ACC112 (cell line): ENCODE measurements around the gene RAD51D.
"Not testable (repeated sequence)": the region's sequence is repeated elsewhere in the genome, so short reads cannot be mapped to it uniquely, and the experiment has no call there.

Experiments
- H2AFZ ChIP-seq: fragments of 200-600 bp; sonication (generic); one replicate; pipeline ENCODE4 v1.6.0; 2017; ENCODE audit warnings: antibody characterized with exemption, low read length; ENCODE audit not compliant: unreplicated experiment
- H3K27ac ChIP-seq: fragments of 200-600 bp; sonication (generic); 2 replicates; pipeline ENCODE4 v1.5.1; 2014; ENCODE audit warnings: low read depth, mild to moderate bottlenecking, antibody characterized with exemption, low read length, moderate library complexity
- H3K27me3 ChIP-seq: fragments of 200-600 bp; sonication (generic); 2 replicates; pipeline ENCODE4 v1.6.1; 2014; ENCODE audit warnings: mild to moderate bottlenecking, antibody characterized with exemption, low read length, moderate library complexity, mixed read lengths; ENCODE audit not compliant: insufficient read depth
- H3K36me3 ChIP-seq: fragments of 200-600 bp; sonication (generic); 2 replicates; pipeline ENCODE4 v1.6.1; 2016; ENCODE audit warnings: mild to moderate bottlenecking, antibody characterized with exemption, low read length, moderate library complexity, mixed read lengths; ENCODE audit not compliant: insufficient read depth
- H3K4me1 ChIP-seq: fragments of 200-600 bp; sonication (generic); one replicate; pipeline ENCODE4 v1.6.1; 2016; ENCODE audit warnings: low read length, mixed read lengths; ENCODE audit not compliant: insufficient read depth, unreplicated experiment, control insufficient read depth
- H3K4me3 ChIP-seq: fragments of 200-600 bp; sonication (generic); 2 replicates; pipeline ENCODE4 v1.5.1; 2014; ENCODE audit warnings: mild to moderate bottlenecking, low read depth, low read length
- H3K79me2 ChIP-seq: fragments of 200-600 bp; sonication (generic); one replicate; pipeline ENCODE4 v1.6.0; 2016; ENCODE audit warnings: low read length; ENCODE audit not compliant: control insufficient read depth, unreplicated experiment, insufficient read depth

The RAD51D gene

DNA sequence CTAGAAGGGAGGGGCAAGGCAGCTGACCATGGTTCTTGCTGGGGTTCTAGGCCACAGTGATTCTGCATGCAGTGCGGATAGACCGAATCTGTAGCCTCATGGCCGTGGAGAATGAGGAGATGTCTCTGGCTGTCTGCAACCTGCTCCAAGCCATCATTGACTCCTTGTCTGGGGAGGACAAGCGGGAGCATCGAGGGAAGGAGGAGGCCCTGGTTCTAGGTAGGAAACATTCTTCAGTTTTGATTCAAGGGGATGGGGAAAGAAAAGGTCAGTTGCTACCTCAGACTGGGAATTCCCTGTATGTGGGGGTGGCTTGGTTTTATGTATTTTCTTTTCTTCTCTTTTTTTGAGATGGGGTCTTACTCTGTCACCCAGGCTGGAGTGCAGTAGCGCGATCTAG, 35.6 kb upstream of the RAD51D start:
- no peaks in the 10 kb centered on the region for H3K4me1 ChIP-seq

DNA sequence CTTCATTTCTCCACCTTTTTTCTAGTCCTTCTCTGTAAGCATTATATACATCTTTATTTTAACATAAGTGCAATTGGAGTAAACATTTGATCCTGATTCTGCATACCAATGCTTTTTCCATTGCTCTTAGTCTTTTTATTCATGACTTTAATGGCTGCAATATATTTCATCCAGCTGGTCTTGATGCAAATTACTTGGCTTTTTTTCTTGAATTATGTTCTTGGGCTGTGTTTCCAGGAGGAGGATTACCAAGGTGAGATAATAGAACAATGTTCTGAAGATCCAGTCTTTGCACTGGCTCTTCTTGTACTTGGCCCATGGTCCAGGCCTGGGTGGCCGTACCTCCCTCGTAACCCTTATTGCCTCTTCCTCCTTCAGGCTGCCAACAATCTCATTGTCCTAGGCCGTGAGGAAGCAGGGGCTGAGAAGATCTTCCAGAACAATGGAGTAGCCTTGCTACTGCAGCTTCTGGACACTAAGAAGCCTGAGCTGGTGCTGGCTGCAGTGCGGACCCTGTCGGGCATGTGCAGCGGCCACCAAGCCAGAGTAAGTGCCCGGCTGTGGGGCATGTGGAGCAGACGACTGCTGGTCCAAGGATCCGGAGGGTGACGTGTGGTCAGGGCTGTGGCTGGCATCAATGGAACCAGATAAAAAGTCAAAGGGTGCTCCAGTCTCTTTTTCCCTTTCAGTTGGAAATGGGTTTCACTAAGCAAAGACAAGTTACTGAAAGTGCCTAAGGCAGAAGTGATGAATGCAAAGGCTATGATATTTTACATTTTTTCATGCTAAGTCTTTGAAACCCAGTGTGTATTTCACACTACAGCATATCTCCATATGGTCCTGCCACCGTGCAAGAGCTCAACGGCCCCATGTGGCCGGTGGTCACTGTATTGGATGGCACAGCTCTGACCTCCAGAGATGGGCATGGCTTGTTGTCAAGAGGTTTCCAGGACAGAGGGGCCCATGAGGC, 34.8 kb upstream of the RAD51D start:
- Histone ChIP-seq H3K4me3 (no peak overlapping the region), H3K27me3 (peaks cover 11% of the 10 kb centered on the region; the same call in 1 of the 2 replicates), H3K4me1 (no peaks in the 10 kb centered on the region), H3K36me3 (no peaks in the 10 kb centered on the region), H3K27ac (no peak overlapping the region), H2AFZ (no peak overlapping the region), H3K79me2 (no peaks in the 10 kb centered on the region)

More for the DNA sequence above, 35.6 kb upstream of the RAD51D start:
- Histone ChIP-seq H3K79me2 (no peaks in the 10 kb centered on the region), H2AFZ (no peak overlapping the region), H3K27ac (no peak overlapping the region), H3K36me3 (no peaks in the 10 kb centered on the region), H3K27me3 (peaks cover 12% of the 10 kb centered on the region; the same call in 1 of the 2 replicates), H3K4me3 (no peak overlapping the region)

DNA sequence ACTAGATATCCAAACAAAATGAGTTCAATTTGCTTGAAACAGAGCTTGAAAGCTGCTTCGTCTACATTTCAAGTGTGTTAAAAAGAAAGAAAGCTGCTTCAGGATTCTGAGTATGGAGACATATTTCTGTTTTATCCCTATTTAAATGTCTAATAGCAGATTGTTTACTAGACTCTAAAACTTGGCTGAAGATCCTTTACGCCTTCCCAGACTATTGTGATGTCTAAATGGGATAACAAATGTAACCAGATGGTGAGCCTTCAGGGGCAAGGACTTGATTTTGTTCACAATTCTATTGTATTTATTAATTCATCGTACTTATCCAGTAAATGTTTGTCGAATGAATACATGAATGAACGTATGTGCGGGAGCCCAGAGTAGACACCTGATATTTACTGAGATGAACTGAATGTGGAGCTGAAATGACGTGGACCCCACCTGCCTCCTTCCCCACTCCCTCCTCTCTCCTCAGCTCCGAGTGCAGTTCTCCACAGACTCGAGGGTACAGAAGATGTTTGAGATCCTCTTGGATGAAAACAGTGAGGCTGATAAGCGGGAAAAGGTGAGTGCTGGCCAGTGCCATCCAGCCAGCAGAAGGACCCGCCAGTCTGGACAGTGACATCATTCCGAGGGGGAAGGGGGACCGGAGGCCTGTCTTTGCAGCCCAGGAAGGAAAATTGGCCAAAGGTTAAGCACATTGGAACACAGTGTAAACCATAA, 32.9 kb upstream of the RAD51D start:
- Histone ChIP-seq H3K27me3 (peaks cover 8% of the 10 kb centered on the region; the same call in 1 of the 2 replicates), H3K4me3 (no peak overlapping the region), H3K4me1 (no peaks in the 10 kb centered on the region), H3K27ac (no peak overlapping the region), H2AFZ (no peak overlapping the region), H3K36me3 (no peaks in the 10 kb centered on the region), H3K79me2 (no peaks in the 10 kb centered on the region)

DNA sequence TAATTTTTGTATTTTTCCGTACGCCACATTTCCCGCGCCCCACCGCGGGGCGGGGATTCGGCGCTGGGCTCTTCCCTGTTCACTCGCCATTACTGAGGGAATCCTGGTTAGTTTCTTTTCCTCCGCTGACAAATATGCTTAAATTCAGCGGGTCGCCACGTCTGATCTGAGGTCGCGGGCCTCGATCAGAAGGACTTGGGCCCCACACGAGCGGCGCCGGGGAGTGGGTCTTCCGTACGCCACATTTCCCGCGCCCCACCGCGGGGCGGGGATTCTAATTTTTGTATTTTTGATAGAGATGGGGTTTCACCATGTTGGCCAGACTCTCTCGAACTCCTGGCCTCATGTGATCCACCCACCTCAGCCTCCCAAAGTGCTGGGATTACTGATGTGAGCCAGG, 31.4 kb upstream of the RAD51D start:
- H3K4me3 ChIP-seq, H3K27ac ChIP-seq, H3K4me1 ChIP-seq, H3K36me3 ChIP-seq, H2AFZ ChIP-seq, H3K79me2 ChIP-seq: not testable (repeated sequence)
- peaks cover 17% of the 10 kb centered on the region; the same call in 1 of the 2 replicates for H3K27me3 ChIP-seq

DNA sequence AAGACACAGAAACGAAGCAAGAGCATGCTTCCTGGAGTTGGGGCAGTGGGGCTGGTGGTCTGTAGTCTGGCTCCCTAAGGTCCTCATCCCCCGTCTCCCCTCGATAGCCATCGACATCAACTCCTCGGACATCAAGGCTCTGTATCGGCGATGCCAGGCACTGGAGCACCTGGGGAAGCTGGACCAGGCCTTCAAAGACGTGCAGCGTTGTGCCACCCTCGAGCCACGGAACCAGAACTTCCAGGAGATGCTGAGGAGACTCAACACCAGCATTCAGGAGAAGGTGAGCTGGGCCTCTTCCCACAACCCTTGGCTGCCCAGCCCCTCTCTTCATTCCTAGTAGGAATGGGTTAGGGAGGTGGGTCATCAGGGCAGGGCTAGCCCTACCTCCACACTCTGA, 30.3 kb upstream of the RAD51D start:
- H2AFZ ChIP-seq = no peak overlapping the region
- no peak overlapping the region for H3K4me3 ChIP-seq
- no peak overlapping the region for H3K27ac ChIP-seq
- no peaks in the 10 kb centered on the region for H3K79me2 ChIP-seq
- H3K4me1 ChIP-seq = no peaks in the 10 kb centered on the region
- no peaks in the 10 kb centered on the region for H3K36me3 ChIP-seq
- H3K27me3 ChIP-seq = peaks cover 17% of the 10 kb centered on the region; the same call in 1 of the 2 replicates

DNA sequence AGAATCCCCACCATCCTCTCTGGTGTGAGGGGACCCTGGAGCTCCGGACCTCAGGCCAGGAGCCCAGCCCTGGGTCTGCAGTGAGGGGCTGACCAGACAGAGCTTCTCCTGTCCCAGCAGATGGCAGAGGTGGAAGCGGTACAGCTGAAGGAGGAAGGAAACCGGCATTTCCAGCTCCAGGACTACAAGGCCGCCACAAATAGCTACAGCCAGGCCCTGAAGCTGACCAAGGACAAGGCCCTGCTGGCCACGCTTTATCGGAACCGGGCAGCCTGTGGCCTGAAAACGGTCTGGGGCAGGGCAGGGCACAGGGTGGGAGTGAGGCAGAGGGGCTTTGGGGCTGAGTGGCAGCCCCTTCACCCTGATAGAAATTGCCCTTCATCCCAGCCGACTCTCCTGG, 28.5 kb upstream of the RAD51D start:
- Histone ChIP-seq H3K27ac (no peak overlapping the region), H3K36me3 (no peaks in the 10 kb centered on the region), H3K27me3 (peaks cover 9% of the 10 kb centered on the region; the same call in 1 of the 2 replicates), H3K4me1 (no peaks in the 10 kb centered on the region), H2AFZ (no peak overlapping the region), H3K4me3 (no peak overlapping the region), H3K79me2 (no peaks in the 10 kb centered on the region)

DNA sequence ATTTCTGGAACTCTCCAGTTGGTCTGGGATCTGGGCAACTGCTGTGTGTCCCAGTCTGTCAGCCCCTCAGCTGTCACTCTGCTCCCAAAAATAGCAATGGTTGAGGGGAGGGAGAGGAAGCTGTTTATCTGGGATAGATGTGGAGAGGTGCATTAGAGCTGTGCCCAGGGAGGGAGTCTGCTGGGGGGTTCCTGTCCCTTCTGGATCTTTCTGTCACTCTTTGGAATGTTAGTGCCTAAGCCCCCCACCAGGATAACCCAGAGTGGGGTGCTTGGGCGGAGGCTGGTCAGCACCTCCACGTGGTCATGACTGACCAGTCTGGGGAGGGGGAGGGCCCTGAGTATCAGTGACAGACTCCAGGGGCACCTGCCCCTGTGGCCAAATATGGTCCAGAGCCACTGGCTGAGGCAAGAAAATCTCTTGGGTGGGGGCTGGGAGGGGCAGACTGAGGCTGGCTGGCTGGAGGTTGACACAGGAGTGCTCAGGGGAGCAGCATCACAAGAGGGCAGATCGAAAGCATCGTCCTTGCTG, 27.8 kb upstream of the RAD51D start, which contains the start of gene UNC45B:
Gene UNC45B (plus strand): TSS at position 443 of the 531 bp plus-strand sequence. CDS start 447 bp downstream, outside the sequence.
- Histone ChIP-seq H3K79me2 (no peaks in the 10 kb centered on the region), H3K27ac (no peak within 1 kb of the TSS), H3K36me3 (no peaks in the 10 kb centered on the region), H3K27me3 (peaks cover 9% of the 10 kb centered on the region; the same call in 1 of the 2 replicates), H2AFZ (no peak within 1 kb of the TSS), H3K4me1 (no peaks in the 10 kb centered on the region), H3K4me3 (no peak within 1 kb of the TSS)

DNA sequence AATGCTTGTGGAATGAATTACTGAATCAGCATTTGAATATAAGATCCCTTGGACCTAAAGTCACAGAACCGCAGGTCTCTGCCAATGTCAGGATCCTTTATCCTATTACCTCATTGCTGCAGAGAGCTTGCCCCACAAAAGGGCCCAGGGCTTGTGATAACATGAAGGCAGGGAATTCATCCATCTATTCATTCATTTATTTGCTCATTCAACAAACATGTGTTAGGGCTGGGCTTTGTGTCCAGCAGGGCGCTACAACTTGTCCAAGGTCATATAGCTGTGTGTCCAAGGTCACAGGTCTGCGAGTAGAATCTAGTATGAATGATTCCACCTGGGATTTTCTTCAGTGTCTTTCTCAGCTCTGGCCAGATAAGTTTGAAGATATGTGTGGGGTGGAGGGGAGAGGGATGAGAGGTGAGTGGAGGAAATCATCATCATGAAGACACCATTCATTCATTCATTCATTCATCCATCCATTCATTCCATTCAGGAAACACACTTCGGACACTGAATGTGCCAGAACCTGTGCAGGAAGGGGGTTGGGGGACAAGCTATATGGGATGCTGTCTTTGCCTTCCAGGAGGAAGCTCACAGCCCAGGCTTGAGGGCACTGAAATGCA, 26.7 kb upstream of the RAD51D start:
- Histone ChIP-seq H3K4me3 (no peak overlapping the region), H3K36me3 (no peaks in the 10 kb centered on the region), H3K79me2 (peaks cover 5% of the 10 kb centered on the region), H3K27me3 (peaks cover 9% of the 10 kb centered on the region; the same call in 1 of the 2 replicates), H3K4me1 (no peaks in the 10 kb centered on the region), H3K27ac (no peak overlapping the region), H2AFZ (no peak overlapping the region)

DNA sequence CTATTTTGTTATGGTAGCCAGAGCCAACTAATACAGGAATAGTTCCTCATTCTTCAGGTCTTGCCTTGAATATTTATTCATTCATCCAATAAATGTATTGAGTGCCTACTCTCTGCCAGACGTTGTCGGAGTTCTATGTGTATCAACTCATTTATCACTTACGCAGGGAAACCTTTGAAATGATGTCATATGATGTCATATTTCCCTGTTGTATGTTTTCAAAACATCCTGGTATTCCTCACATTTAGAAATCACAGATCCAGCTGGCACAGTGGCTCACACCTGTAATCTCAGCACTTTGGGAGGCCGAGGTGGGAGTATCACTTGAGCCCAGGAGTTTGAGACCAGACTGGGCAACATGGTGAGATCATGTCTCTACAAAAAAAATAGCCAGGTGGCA, 25.2 kb upstream of the RAD51D start:
- H2AFZ ChIP-seq = no peak overlapping the region
- no peaks in the 10 kb centered on the region for H3K4me1 ChIP-seq
- H3K79me2 ChIP-seq = peaks cover 13% of the 10 kb centered on the region
- no peak overlapping the region for H3K27ac ChIP-seq
- H3K27me3 ChIP-seq = peaks cover 9% of the 10 kb centered on the region; the same call in 1 of the 2 replicates
- no peaks in the 10 kb centered on the region for H3K36me3 ChIP-seq
- no peak overlapping the region for H3K4me3 ChIP-seq

DNA sequence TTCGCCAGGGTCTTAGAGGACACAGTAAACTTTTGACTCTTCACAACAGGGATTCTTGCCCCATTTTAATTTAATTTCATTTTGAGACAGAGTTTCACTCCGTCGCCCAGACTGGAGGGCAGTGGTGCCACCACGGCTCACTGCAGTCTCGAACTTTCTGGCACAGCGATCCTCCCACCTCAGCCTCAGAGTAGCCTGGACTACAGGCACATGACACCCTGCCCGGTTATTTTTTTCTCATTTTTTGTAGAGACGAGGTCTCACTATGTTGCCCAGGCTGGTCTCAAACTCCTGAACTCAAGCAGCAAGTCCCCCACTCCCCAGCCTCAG, 22.8 kb upstream of the RAD51D start:
- no peaks in the 10 kb centered on the region for H3K4me1 ChIP-seq
- H3K79me2 ChIP-seq = peaks cover 21% of the 10 kb centered on the region
- no peak overlapping the region for H2AFZ ChIP-seq
- no peak overlapping the region for H3K27ac ChIP-seq
- H3K27me3 ChIP-seq = peaks cover 9% of the 10 kb centered on the region; the same call in 1 of the 2 replicates
- H3K36me3 ChIP-seq = no peaks in the 10 kb centered on the region
- H3K4me3 ChIP-seq = peak overlapping the region; percentile 88; the same call in 1 of the 2 replicates
